Small intestine (tissue), 7 donors: Measurements from ENCODE around the gene CIDEA. TPM values are rescaled to one million over a fixed set of nuclear protein-coding genes. Genes with fewer than 3 reads are reported as not detected.
A peak's percentile ranks its signal among the peaks of the same experiment; 100 is the strongest.
"Not testable (repeated sequence)": the region's sequence is repeated elsewhere in the genome, so short reads cannot be mapped to it uniquely, and the experiment has no call there.

Source experiments
- DNase-seq, 2 donors: peaks; one replicate each; pipeline versions ENCODE4 v3.0.0 to v3.0.0-alpha.2; 2013
- FAIRE-seq: peaks from 2 replicates; lab custom pipeline; 2012; peaks lifted over from hg19 to GRCh38; lab: Jason Lieb, UNC
- H3K27ac ChIP-seq, 3 donors: one replicate each; pipeline ENCODE4 v1.5.1; 2013; ENCODE audit warnings: low read length in 2 of 3, mild to moderate bottlenecking in 2 of 3, control low read depth in 1 of 3, inconsistent platforms in 1 of 3, low read depth in 1 of 3, moderate library complexity in 1 of 3
- H3K27me3 ChIP-seq, 3 donors: one replicate each; pipeline ENCODE4 v1.6.1; 2013; ENCODE audit warnings: low read length in 3 of 3, inconsistent platforms in 1 of 3; ENCODE audit not compliant: control insufficient read depth in 3 of 3, insufficient read depth in 3 of 3
- H3K36me3 ChIP-seq, 3 donors: one replicate each; pipeline ENCODE4 v1.6.1; 2013; ENCODE audit warnings: low read length in 3 of 3, inconsistent platforms in 1 of 3, low read depth in 1 of 3, mild to moderate bottlenecking in 1 of 3, moderate library complexity in 1 of 3; ENCODE audit not compliant: control insufficient read depth in 3 of 3, insufficient read depth in 2 of 3
- H3K4me1 ChIP-seq, 3 donors: one replicate each; pipeline ENCODE4 v1.6.1; 2013; ENCODE audit warnings: low read length in 2 of 3, inconsistent platforms in 1 of 3, low read depth in 1 of 3, mild to moderate bottlenecking in 1 of 3, moderate library complexity in 1 of 3; ENCODE audit not compliant: control insufficient read depth in 3 of 3, insufficient read depth in 2 of 3
- H3K4me3 ChIP-seq, 3 donors: one replicate each; pipeline ENCODE4 v1.5.1; 2013; ENCODE audit warnings: low read length in 3 of 3, control low read depth in 1 of 3, inconsistent platforms in 1 of 3, low read depth in 1 of 3, mild to moderate bottlenecking in 1 of 3, moderate library complexity in 1 of 3
- H3K9me3 ChIP-seq, 2 donors: one replicate each; pipeline ENCODE4 v1.6.1; 2013; ENCODE audit warnings: low read depth in 1 of 2, low read length in 1 of 2; ENCODE audit not compliant: control insufficient read depth in 2 of 2, insufficient read depth in 1 of 2
- WGBS, 3 donors: extraction: QIAGEN DNeasy Blood & Tissue Kit; methylation state at CpG; one replicate each; pipeline ENCODE4 v1.1.7; 2013; 5-methylcytosine and 5-hydroxymethylcytosine counted together
- polyA plus RNA-seq, 4 donors: library from polyadenylated mRNA; stranded (reverse) in 3 of 4; unstranded in 1 of 4; fragments of 200-250 nt in 3 of 4; fragments of 120-200 nt in 1 of 4; gene quantifications; one replicate each; pipeline versions ENCODE4 v1.2.1 to v1.2.3, GENCODE V29; 2013
- donor health status: healthy with polysubstance abuse.
- donor health status: control.
- donor health status: control.
- donor health status: Bipolar disorder and iron deficiency.
- donor health status: healthy.

Gene CIDEA
- polyA plus RNA-seq, 4 donors: 1.6 to 8.8 TPM; not detected in 2

GRCh38 chr18:12236141-12236540, 18.0 kb upstream of the CIDEA start:
- Histone ChIP-seq H3K27ac (no peak overlapping the region), H3K4me1 (no peaks in the 10 kb centered on the region)
- DNase-seq: no peak

GRCh38 chr18:12236934-12237832, 17.0 kb upstream of the CIDEA start:
- H3K27me3 ChIP-seq: peaks cover 0 to 6% (median 0%) of the 10 kb centered on the region in 3 donors
- no peaks in the 10 kb centered on the region for H3K9me3 ChIP-seq
- no peak overlapping the region for H3K27ac ChIP-seq
- H3K4me1 ChIP-seq: no peaks in the 10 kb centered on the region
- no peaks in the 10 kb centered on the region for H3K36me3 ChIP-seq
- DNase-seq: peak; percentile 58 to 73
- H3K4me3 ChIP-seq: no peak overlapping the region
- no peak for FAIRE-seq
- 29 to 32% (median 30%) methylated on average over 29 to 33 of the region's 33 CpGs for WGBS, 3 donors

More at GRCh38 chr18:12236141-12236540, 18.0 kb upstream of the CIDEA start:
- 93 to 96% (median 95%) methylated on average over 12 to 16 of the region's 16 CpGs for WGBS, 3 donors
- no peak for FAIRE-seq
- peaks cover 0 to 6% (median 0%) of the 10 kb centered on the region in 3 donors for H3K27me3 ChIP-seq
- H3K36me3 ChIP-seq: no peaks in the 10 kb centered on the region
- no peak overlapping the region for H3K4me3 ChIP-seq
- no peaks in the 10 kb centered on the region for H3K9me3 ChIP-seq

GRCh38 chr18:12238826-12239225, 15.3 kb upstream of the CIDEA start:
- Histone ChIP-seq H3K4me1 (no peaks in the 10 kb centered on the region), H3K27me3 (peaks cover 0 to 6% (median 0%) of the 10 kb centered on the region in 3 donors), H3K4me3 (no peak overlapping the region), H3K36me3 (no peaks in the 10 kb centered on the region), H3K9me3 (no peaks in the 10 kb centered on the region), H3K27ac (no peak overlapping the region)
- WGBS, 3 donors: 39 to 51% (median 51%) methylated on average over 3 of the region's 3 CpGs
- FAIRE-seq (no peak), DNase-seq (no peak)

- DNase-seq (no peak), FAIRE-seq (no peak)
- H3K27ac ChIP-seq: no peak overlapping the region
- 81% methylated on average over 6 of the region's 6 CpGs for WGBS, 3 donors
- no peak overlapping the region for H3K4me3 ChIP-seq
- no peaks in the 10 kb centered on the region for H3K4me1 ChIP-seq
- H3K9me3 ChIP-seq: no peaks in the 10 kb centered on the region
- no peaks in the 10 kb centered on the region for H3K36me3 ChIP-seq
- peaks cover 0 to 6% (median 0%) of the 10 kb centered on the region in 3 donors for H3K27me3 ChIP-seq
These were observed 14.7 kb upstream of the CIDEA start for GRCh38 chr18:12239431-12239830.

GRCh38 chr18:12242658-12243260, 11.4 kb upstream of the CIDEA start:
- 90 to 91% (median 90%) methylated on average over 19 to 21 of the region's 21 CpGs for WGBS, 3 donors
- no peaks in the 10 kb centered on the region for H3K36me3 ChIP-seq
- H3K27me3 ChIP-seq: peaks cover 0 to 19% (median 3%) of the 10 kb centered on the region in 3 donors
- H3K4me3 ChIP-seq: no peak overlapping the region
- no peak overlapping the region for H3K27ac ChIP-seq
- DNase-seq: no peak
- no peaks in the 10 kb centered on the region for H3K4me1 ChIP-seq
- no peak for FAIRE-seq
- H3K9me3 ChIP-seq: no peaks in the 10 kb centered on the region

GRCh38 chr18:12243272-12243671, 10.9 kb upstream of the CIDEA start:
- 93 to 94% (median 94%) methylated on average over 22 to 25 of the region's 25 CpGs for WGBS, 3 donors
- not testable (repeated sequence) for H3K27ac ChIP-seq, H3K4me3 ChIP-seq, H3K36me3 ChIP-seq, H3K4me1 ChIP-seq, DNase-seq, FAIRE-seq, H3K9me3 ChIP-seq
- H3K27me3 ChIP-seq: peaks cover 0 to 20% (median 3%) of the 10 kb centered on the region in 3 donors

GRCh38 chr18:12245793-12246135, 8.4 kb upstream of the CIDEA start:
- FAIRE-seq: no peak
- H3K36me3 ChIP-seq: no peaks in the 10 kb centered on the region
- 93 to 94% (median 94%) methylated on average over 13 of the region's 13 CpGs for WGBS, 3 donors

GRCh38 chr18:12246849-12247808, 7.0 kb upstream of the CIDEA start:
- WGBS, 3 donors: 46 to 62% (median 52%) methylated on average over 32 of the region's 32 CpGs
- peaks cover 0 to 22% (median 6%) of the 10 kb centered on the region in 3 donors for H3K27me3 ChIP-seq
- no peaks in the 10 kb centered on the region for H3K4me1 ChIP-seq
- DNase-seq (no peak), FAIRE-seq (no peak)
- no peak overlapping the region for H3K27ac ChIP-seq
- no peaks in the 10 kb centered on the region for H3K9me3 ChIP-seq
- H3K36me3 ChIP-seq: no peaks in the 10 kb centered on the region
- H3K4me3 ChIP-seq: no peak overlapping the region

More at GRCh38 chr18:12245793-12246135, 8.4 kb upstream of the CIDEA start:
- no peak overlapping the region for H3K4me3 ChIP-seq
- no peaks in the 10 kb centered on the region for H3K9me3 ChIP-seq
- no peak for DNase-seq
- H3K27me3 ChIP-seq: peaks cover 0 to 14% (median 6%) of the 10 kb centered on the region in 3 donors
- H3K27ac ChIP-seq: no peak overlapping the region
- no peaks in the 10 kb centered on the region for H3K4me1 ChIP-seq
